Stimulated activated CD4-positive, alpha-beta T cell treated with anti-CD3 and anti-CD28 coated beads, Interleukin-15, amount 100 ng/mL, for 48 hours (primary cell): ENCODE results near the gene ST3GAL6.
"Not testable (repeated sequence)": the region's sequence is repeated elsewhere in the genome, so short reads cannot be mapped to it uniquely, and the experiment has no call there.

Source experiments
- DNase-seq, 2 donors: peaks; one replicate each; pipeline ENCODE4 v3.0.0-alpha.2; 2020; ENCODE audit warnings: low read depth in 2 of 2

Gene ST3GAL6

DNA sequence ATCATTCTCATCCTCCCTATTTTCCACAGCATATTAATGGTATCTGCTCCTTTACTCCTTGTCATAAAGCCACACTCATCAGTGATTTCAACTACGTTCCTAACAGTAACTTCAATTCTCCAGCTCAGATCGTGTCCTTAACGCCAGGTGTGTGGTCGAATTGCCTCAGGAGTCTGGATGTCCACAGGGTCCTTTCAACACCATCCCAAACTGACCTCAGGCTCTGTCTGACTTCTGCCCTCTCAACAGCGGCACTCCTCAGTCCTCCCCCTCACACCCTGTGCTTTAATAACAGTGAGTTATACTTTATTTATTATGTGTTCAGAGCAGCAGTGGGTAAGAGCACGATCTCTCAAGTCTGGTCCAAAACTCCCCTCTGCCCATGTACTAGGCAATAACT, 42.4 kb downstream of the ST3GAL6 start:
- DNase-seq, result no peak

- DNase-seq, result no peak
Observed at GRCh38 chr3:98806521-98806920, 43.4 kb downstream of the ST3GAL6 start.

DNA sequence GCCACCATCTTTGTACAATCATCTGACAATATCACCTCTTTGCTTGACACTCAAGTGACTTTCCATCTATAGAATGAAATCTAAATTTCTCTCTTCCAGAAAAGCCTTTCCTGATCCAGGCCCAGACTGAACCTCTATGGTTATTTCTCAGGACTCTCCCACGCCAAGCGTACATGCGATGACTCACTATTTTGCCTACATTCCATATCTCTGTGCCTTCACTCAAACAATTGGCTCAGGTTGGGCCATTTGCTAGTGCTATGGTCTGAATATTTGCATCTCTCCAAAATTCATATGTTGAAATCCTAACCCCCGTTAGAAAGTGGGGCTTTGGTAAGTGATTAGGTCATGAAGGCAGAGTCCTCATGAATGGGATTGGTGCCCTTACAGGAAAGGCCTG, 43.9 kb downstream of the ST3GAL6 start:
- no peak for DNase-seq

DNA sequence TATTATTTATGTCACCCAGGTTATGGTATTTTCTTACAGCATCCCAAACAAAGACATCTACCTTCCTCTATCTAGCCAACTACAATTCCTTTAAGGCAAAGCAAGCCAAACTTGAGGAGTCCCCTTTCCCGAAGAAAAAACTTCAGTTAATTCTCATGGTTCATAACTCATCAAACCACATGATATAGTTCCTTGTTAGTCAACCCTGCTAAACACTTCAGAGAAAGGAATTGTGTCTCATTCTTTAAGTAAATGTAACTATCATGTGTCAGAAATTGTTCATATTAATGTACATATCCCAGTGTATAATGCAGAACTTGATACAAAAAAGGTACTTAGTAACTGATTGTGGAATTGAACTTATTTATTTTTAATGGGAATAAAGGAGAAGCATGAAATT, 44.4 kb downstream of the ST3GAL6 start:
- no peak for DNase-seq

- DNase-seq, result no peak
Observed at GRCh38 chr3:98808071-98808470, 44.9 kb downstream of the ST3GAL6 start.

GRCh38 chr3:98809557-98809956, 46.4 kb downstream of the ST3GAL6 start:
- DNase-seq, result no peak

GRCh38 chr3:98811048-98811447, 47.9 kb downstream of the ST3GAL6 start:
- DNase-seq, result no peak

DNA sequence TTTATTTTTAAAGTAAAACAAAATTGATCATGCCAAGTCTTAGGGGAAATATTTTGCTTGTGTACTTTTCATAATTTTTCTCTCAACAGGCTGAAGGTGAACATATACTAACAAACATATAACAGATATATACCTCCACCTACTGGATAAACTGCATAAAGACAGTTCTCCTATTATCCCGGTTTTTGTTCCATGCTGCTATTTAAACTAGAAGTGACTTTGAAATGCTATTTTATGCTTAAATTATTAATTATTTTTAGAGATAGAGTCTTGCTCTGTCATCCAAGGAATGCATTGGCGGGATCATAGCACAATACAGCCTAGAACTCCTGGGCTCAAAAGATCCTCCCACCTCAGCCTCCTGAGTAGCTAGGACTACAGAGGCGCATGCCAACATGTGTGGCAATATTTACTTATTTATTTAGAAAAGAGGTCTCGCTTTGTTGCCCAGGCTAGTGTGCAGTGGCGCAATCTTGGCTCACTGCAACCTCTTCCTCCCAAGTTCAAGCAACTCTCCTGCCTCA, 49.8 kb downstream of the ST3GAL6 start:
- DNase-seq, result no peak

GRCh38 chr3:98814817-98815420, 51.8 kb downstream of the ST3GAL6 start:
- DNase-seq, result no peak

- DNase-seq, result no peak
Observed at GRCh38 chr3:98817547-98818041, 54.5 kb downstream of the ST3GAL6 start.

DNA sequence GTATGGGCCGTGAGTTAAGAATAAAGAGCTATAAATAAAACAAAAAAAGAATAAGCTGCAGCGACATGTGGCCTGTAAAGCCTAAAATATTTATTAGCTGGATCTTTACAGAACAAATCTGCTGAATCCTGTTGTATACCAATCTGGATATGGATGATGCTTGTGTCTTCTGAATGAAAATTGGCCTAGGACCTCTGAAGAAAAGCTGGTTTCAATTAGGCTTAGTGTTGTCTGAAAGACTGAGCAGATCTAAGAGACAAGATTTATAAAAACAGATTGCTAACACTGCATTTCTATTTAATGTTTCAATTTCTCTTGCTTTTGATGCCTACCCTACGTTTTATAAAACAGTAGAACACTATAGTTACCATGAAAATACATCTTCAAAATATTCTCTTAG, 57.9 kb downstream of the ST3GAL6 start:
- DNase-seq, result no peak

- no peak for DNase-seq
Observed at GRCh38 chr3:98823791-98824190, 60.7 kb downstream of the ST3GAL6 start.

GRCh38 chr3:98824256-98824655, 61.1 kb downstream of the ST3GAL6 start:
- no peak for DNase-seq

GRCh38 chr3:98826126-98826525, 63.0 kb downstream of the ST3GAL6 start:
- DNase-seq, result no peak

- DNase-seq, result no peak
Observed at GRCh38 chr3:98827221-98827920, 64.2 kb downstream of the ST3GAL6 start.

GRCh38 chr3:98829246-98829832, 66.2 kb downstream of the ST3GAL6 start:
- no peak for DNase-seq

DNA sequence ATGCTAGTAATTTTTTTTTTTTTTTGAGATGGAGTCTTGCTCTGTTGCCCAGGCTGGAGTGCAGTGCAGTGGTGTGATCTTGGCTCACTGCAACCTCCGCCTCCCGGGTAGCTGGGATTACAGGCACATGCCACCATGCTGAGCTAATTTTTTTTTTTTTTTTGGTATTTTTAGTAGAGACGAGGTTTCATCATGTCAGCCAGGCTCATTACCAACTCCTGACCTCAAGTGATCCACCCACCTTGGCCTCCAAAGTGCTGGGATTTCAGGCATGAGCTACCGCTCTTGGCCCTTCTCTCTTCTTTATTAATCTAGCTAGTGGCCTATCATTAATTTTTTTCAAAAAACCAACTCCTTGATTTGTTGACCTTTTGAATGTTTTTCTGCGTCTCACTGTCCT, 67.9 kb downstream of the ST3GAL6 start:
- DNase-seq, result not testable (repeated sequence)

- DNase-seq, result no peak
Observed at GRCh38 chr3:98839846-98840245, 76.7 kb downstream of the ST3GAL6 start.

DNA sequence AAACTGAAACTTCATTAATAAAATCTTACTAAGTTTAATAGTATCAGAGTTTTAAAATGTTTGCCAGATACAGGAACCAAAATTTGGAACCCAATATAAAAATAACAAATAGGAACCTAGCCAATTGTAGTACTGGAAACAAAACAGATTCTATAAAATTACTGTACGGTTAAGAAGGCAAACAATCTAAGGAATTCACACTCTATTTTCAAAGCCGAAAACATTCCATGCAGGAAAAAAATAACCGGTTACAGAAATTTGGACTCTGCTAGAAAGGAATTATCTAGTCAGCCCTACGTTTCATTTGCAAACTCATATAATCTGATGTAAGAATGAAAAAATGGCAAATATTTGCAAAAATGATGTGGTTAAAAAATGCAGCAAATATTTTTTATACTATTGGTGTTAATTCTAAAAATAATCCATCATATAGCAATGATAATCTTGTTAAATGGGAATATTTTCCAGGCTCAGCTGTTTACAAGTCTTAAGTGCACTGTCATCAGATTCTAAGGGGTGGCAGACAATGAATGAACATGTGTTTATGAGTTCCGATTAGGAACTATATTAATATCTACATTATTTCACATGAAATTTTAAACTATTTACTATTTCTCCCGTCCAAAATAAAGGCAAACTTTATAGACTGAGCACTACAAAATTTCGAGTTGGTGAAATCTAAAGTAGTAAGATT, 80.3 kb downstream of the ST3GAL6 start:
- no peak for DNase-seq
